ENCODE results near the gene EIF3L.

DNA sequence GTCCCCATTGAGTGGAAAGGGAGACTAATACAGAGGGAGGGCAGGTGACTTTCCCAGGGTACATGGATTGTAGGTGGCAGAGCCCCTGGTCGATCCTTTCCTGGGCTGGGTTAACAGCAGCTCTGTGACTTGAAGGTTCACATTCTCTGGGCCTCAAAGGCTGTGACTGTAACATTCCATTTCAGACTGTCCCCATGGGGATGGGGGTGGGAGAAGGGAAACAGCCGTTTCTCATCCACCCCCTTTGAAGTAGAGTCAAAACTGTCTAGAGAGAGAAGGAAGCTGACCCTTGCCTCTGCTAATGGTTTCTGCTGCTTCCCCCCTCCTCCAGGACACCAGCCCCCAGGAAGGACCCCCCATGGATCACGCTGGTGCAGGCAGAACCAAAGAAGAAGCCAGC is 76.1 kb downstream of the EIF3L start:
- TF ChIP-seq, protein P1, sequence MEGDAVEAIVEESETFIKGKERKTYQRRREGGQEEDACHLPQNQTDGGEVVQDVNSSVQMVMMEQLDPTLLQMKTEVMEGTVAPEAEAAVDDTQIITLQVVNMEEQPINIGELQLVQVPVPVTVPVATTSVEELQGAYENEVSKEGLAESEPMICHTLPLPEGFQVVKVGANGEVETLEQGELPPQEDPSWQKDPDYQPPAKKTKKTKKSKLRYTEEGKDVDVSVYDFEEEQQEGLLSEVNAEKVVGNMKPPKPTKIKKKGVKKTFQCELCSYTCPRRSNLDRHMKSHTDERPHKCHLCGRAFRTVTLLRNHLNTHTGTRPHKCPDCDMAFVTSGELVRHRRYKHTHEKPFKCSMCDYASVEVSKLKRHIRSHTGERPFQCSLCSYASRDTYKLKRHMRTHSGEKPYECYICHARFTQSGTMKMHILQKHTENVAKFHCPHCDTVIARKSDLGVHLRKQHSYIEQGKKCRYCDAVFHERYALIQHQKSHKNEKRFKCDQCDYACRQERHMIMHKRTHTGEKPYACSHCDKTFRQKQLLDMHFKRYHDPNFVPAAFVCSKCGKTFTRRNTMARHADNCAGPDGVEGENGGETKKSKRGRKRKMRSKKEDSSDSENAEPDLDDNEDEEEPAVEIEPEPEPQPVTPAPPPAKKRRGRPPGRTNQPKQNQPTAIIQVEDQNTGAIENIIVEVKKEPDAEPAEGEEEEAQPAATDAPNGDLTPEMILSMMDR (IDR thresholded peaks at IDR 0.05), result no peak
- TF ChIP-seq POLR2A (IDR thresholded peaks at IDR 0.05), result no peak

Measured in adrenal gland (tissue), 5 donors.